Body of pancreas (tissue), 4 donors: ENCODE measurements around the gene ASIP. TPM values are rescaled to one million over a fixed set of nuclear protein-coding genes. Genes with fewer than 3 reads are reported as not detected.
"Not testable (repeated sequence)": the region's sequence is repeated elsewhere in the genome, so short reads cannot be mapped to it uniquely, and the experiment has no call there.

Experiments
- ATAC-seq: fragments of 150-250 bp; one replicate; pipeline ENCODE4 v1.9.1; 2016
- DNase-seq, 4 donors: peaks; one replicate each; pipeline ENCODE4 v3.0.0-alpha.2; 2019
- H3K27ac ChIP-seq, 4 donors: fragments of 200-600 bp; sonication (generic); 1 replicate in 3 of 4; 2 replicates in 1 of 4; pipeline versions ENCODE4 v1.5.1 to v1.6.1; 2016 to 2019; ENCODE audit warnings: mild to moderate bottlenecking in 1 of 4, mixed read lengths in 1 of 4, moderate library complexity in 1 of 4
- H3K27me3 ChIP-seq, 2 donors: fragments of 200-600 bp; sonication (generic); one replicate each; pipeline ENCODE4 v1.6.0; 2016; ENCODE audit warnings: mild to moderate bottlenecking in 1 of 2
- H3K36me3 ChIP-seq, 2 donors: fragments of 200-600 bp; sonication (generic); replicated peaks in 1 of 2; 2 replicates each; pipeline ENCODE4 v1.5.1; 2016; ENCODE audit warnings: low read depth in 2 of 2; ENCODE audit not compliant: insufficient read depth in 1 of 2
- H3K4me1 ChIP-seq: fragments of 200-600 bp; sonication (generic); one replicate; pipeline ENCODE4 v1.6.0; 2016
- H3K4me3 ChIP-seq, 2 donors: fragments of 200-600 bp; sonication (generic); 1 replicate in 1 of 2; 2 replicates in 1 of 2; pipeline ENCODE4 v1.5.1; 2016 to 2019
- H3K9me3 ChIP-seq, 3 donors: fragments of 200-600 bp; sonication (generic); 1 replicate in 2 of 3; 2 replicates in 1 of 3; pipeline ENCODE4 v1.5.1; 2016
- CTCF ChIP-seq, 7 experiments: fragments of 450-650 bp in 4 of 7; fragments of 200-600 bp in 3 of 7; sonication (generic) in 3 of 7; IDR thresholded peaks; one replicate each; pipeline ENCODE4 v1.5.1; 2016 to 2019; ENCODE audit warnings: antibody characterized with exemption in 7 of 7
- POLR2A ChIP-seq, 3 donors: fragments of 450-650 bp; IDR thresholded peaks; one replicate each; pipeline ENCODE4 v1.6.1; 2016; ENCODE audit warnings: antibody characterized with exemption in 3 of 3, mild to moderate bottlenecking in 2 of 3
- WGBS, 2 donors: methylation state at CpG; one replicate each; pipeline ENCODE4 v1.1.5; 2017; 5-methylcytosine and 5-hydroxymethylcytosine counted together
- intact Hi-C: fragments of 100-400 bp; cut with DNase I; formaldehyde crosslinking; loops from one replicate; pipeline ENCODE4 v1.15.1; 2023
- total RNA-seq, 2 donors: library from RNA; depleted of rRNA; stranded (reverse); fragments of >200 nt; gene quantifications; one replicate each; pipeline ENCODE4 v1.1.0, GENCODE V29; 2016

The ASIP gene
- total RNA-seq, 2 donors from 2014 or later = not detected

GRCh38 chr20:34216382-34216742 is 24.9 kb upstream of the ASIP start:
- H3K4me3 ChIP-seq = no peak overlapping the region
- H3K9me3 ChIP-seq = peaks cover 0 to 4% (median 0%) of the 10 kb centered on the region in 3 donors
- DNase-seq (no peak), ATAC-seq (no peak)
- no peaks in the 10 kb centered on the region for H3K36me3 ChIP-seq
- H3K27me3 ChIP-seq = no peaks in the 10 kb centered on the region
- intact Hi-C loops = no loop called here
- peaks cover 8% of the 10 kb centered on the region for H3K4me1 ChIP-seq
- TF ChIP-seq CTCF (IDR thresholded peaks at IDR 0.05) (no peak), POLR2A (IDR thresholded peaks at IDR 0.05) (no peak)
- 4 to 9% methylated on average over 2 of the region's 2 CpGs for WGBS, 2 donors
- H3K27ac ChIP-seq = peak overlapping the region in 3 of 4 donors; percentile 52 to 67 (median 63)

GRCh38 chr20:34220561-34220960 is 20.7 kb upstream of the ASIP start:
- Histone ChIP-seq H3K9me3 (no peaks in the 10 kb centered on the region), H3K4me1 (peaks cover 4% of the 10 kb centered on the region), H3K4me3 (no peak overlapping the region), H3K27ac (no peak overlapping the region), H3K36me3 (no peaks in the 10 kb centered on the region), H3K27me3 (no peaks in the 10 kb centered on the region)
- intact Hi-C loops = no loop called here
- DNase-seq (no peak), ATAC-seq (no peak)
- TF ChIP-seq POLR2A (IDR thresholded peaks at IDR 0.05) (no peak), CTCF (IDR thresholded peaks at IDR 0.05) (no peak)
- WGBS, 2 donors = 57 to 85% methylated on average over 5 of the region's 5 CpGs

- TF ChIP-seq CTCF (IDR thresholded peaks at IDR 0.05) (no peak), POLR2A (IDR thresholded peaks at IDR 0.05) (no peak)
- H3K27ac ChIP-seq = no peak overlapping the region
- WGBS, 2 donors = 75 to 90% methylated on average over 3 of the region's 3 CpGs
Measured at GRCh38 chr20:34222208-34222607, 19.0 kb upstream of the ASIP start.

GRCh38 chr20:34224251-34224650 is 17.0 kb upstream of the ASIP start:
- H3K36me3 ChIP-seq, ATAC-seq, H3K4me3 ChIP-seq, intact Hi-C loops, H3K27ac ChIP-seq, H3K27me3 ChIP-seq, DNase-seq, H3K4me1 ChIP-seq, H3K9me3 ChIP-seq: not testable (repeated sequence)
- 78 to 80% methylated on average over 1 to 2 of the region's 2 CpGs for WGBS, 2 donors

More at GRCh38 chr20:34222208-34222607, 19.0 kb upstream of the ASIP start:
- H3K4me1 ChIP-seq = no peaks in the 10 kb centered on the region
- H3K36me3 ChIP-seq = no peaks in the 10 kb centered on the region
- intact Hi-C loops = no loop called here
- no peaks in the 10 kb centered on the region for H3K9me3 ChIP-seq
- DNase-seq (peak in 2 of 4 donors; percentile 8 to 43), ATAC-seq (no peak)
- no peak overlapping the region for H3K4me3 ChIP-seq
- no peaks in the 10 kb centered on the region for H3K27me3 ChIP-seq

GRCh38 chr20:34231634-34232033 is 9.6 kb upstream of the ASIP start:
- H3K36me3 ChIP-seq = no peaks in the 10 kb centered on the region
- intact Hi-C loops = no loop called here
- TF ChIP-seq CTCF (IDR thresholded peaks at IDR 0.05) (no peak), POLR2A (IDR thresholded peaks at IDR 0.05) (no peak)
- ATAC-seq (no peak), DNase-seq (no peak)
- H3K4me3 ChIP-seq = no peak overlapping the region
- H3K27me3 ChIP-seq = no peaks in the 10 kb centered on the region
- no peak overlapping the region for H3K27ac ChIP-seq
- H3K9me3 ChIP-seq = no peaks in the 10 kb centered on the region
- H3K4me1 ChIP-seq = no peaks in the 10 kb centered on the region
